ENCODE measurements around the gene COLEC12. TPM values are rescaled to one million over a fixed set of nuclear protein-coding genes. Genes with fewer than 3 reads are reported as not detected.

The COLEC12 gene
- polyA plus RNA-seq, 3 donors = 0.21 to 0.47 (median 0.35) TPM

- Histone ChIP-seq H2AFZ (ENCODE audit: insufficient read depth, low read depth, low read length, poor library complexity, severe bottlenecking) (no peak overlapping the region), H3K4me2 (replicated peaks; ENCODE audit: extremely low read depth, low read length, poor library complexity, severe bottlenecking) (no peak overlapping the region), H3K4me1 (ENCODE audit: control insufficient read depth in 1 of 2, insufficient read depth in 2 of 2, low read length in 2 of 2) (peaks cover 11 to 12% of the 10 kb centered on the region in 2 donors), H3K79me2 (ENCODE audit: insufficient read depth, low read length) (no peaks in the 10 kb centered on the region), H3K27me3 (ENCODE audit: control insufficient read depth in 2 of 2, insufficient read depth in 2 of 2, low read length in 2 of 2) (no peaks in the 10 kb centered on the region), H4K20me1 (ENCODE audit: insufficient read depth, low read length) (no peaks in the 10 kb centered on the region), H3K4me3 (replicated peaks in 1 of 3; ENCODE audit: low read depth in 2 of 3, low read length in 3 of 3) (no peak overlapping the region), H3K9me3 (replicated peaks in 1 of 2; ENCODE audit: control insufficient read depth in 1 of 2, insufficient read depth in 1 of 2, low read length in 2 of 2) (no peaks in the 10 kb centered on the region), H3K27ac (ENCODE audit: low read depth in 1 of 2, low read length in 2 of 2) (no peak overlapping the region), H3K9ac (ENCODE audit: insufficient read depth, low read length, poor library complexity, severe bottlenecking) (no peak overlapping the region), H3K36me3 (replicated peaks in 1 of 2; ENCODE audit: control insufficient read depth in 1 of 2, insufficient read depth in 2 of 2, low read length in 2 of 2) (no peaks in the 10 kb centered on the region)
- WGBS (ENCODE audit: insufficient coverage) = 83% methylated on average over 1 of the region's 2 CpGs
- intact Hi-C loops (cut with micrococcal nuclease) = no loop called here
- TF ChIP-seq, protein P1, sequence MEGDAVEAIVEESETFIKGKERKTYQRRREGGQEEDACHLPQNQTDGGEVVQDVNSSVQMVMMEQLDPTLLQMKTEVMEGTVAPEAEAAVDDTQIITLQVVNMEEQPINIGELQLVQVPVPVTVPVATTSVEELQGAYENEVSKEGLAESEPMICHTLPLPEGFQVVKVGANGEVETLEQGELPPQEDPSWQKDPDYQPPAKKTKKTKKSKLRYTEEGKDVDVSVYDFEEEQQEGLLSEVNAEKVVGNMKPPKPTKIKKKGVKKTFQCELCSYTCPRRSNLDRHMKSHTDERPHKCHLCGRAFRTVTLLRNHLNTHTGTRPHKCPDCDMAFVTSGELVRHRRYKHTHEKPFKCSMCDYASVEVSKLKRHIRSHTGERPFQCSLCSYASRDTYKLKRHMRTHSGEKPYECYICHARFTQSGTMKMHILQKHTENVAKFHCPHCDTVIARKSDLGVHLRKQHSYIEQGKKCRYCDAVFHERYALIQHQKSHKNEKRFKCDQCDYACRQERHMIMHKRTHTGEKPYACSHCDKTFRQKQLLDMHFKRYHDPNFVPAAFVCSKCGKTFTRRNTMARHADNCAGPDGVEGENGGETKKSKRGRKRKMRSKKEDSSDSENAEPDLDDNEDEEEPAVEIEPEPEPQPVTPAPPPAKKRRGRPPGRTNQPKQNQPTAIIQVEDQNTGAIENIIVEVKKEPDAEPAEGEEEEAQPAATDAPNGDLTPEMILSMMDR (IDR thresholded peaks at IDR 0.05) = no peak
- no peak overlapping the region for H3K4me3 Mint-ChIP-seq
- peaks cover 4 to 5% of the 10 kb centered on the region in 2 donors for H3K36me3 Mint-ChIP-seq
- H3K9me3 Mint-ChIP-seq = peaks cover 0 to 2% (median 0%) of the 10 kb centered on the region in 7 donors
- peaks cover 11% of the 10 kb centered on the region for H3K4me1 Mint-ChIP-seq
- no peak for DNase-seq
- peaks cover 0 to 2% (median 0%) of the 10 kb centered on the region in 3 donors for H3K27me3 Mint-ChIP-seq (ENCODE audit: low read depth in 3 of 3)
- H3K27ac Mint-ChIP-seq = no peak overlapping the region
These were observed 143.7 kb downstream of the COLEC12 start for GRCh38 chr18:356778-357177.

GRCh38 chr18:355678-356077 lies 144.8 kb downstream of the COLEC12 start:
- peaks cover 0 to 1% of the 10 kb centered on the region in 2 donors for H3K4me1 ChIP-seq (ENCODE audit: control insufficient read depth in 1 of 2, insufficient read depth in 2 of 2, low read length in 2 of 2)
- intact Hi-C loops (cut with micrococcal nuclease) = no loop called here
- DNase-seq = no peak
- H3K27ac ChIP-seq (ENCODE audit: low read depth in 1 of 2, low read length in 2 of 2) = no peak overlapping the region
- H3K4me1 Mint-ChIP-seq = peaks cover under 1% of the 10 kb centered on the region
- no peak overlapping the region for H3K4me3 ChIP-seq (replicated peaks in 1 of 3; ENCODE audit: low read depth in 2 of 3, low read length in 3 of 3)
- H3K4me2 ChIP-seq (replicated peaks; ENCODE audit: extremely low read depth, low read length, poor library complexity, severe bottlenecking) = no peak overlapping the region
- H3K36me3 Mint-ChIP-seq = peaks cover 0 to under 1% of the 10 kb centered on the region in 2 donors
- no peak overlapping the region for H3K4me3 Mint-ChIP-seq
- 100% methylated on average over 1 of the region's 4 CpGs for WGBS (ENCODE audit: insufficient coverage)
- H3K9me3 Mint-ChIP-seq = peaks cover 0 to 2% (median 0%) of the 10 kb centered on the region in 7 donors
- no peak overlapping the region for H2AFZ ChIP-seq (ENCODE audit: insufficient read depth, low read depth, low read length, poor library complexity, severe bottlenecking)
- no peak overlapping the region for H3K27ac Mint-ChIP-seq
- peaks cover 0 to 2% (median 0%) of the 10 kb centered on the region in 3 donors for H3K27me3 Mint-ChIP-seq (ENCODE audit: low read depth in 3 of 3)
- no peaks in the 10 kb centered on the region for H3K36me3 ChIP-seq (replicated peaks in 1 of 2; ENCODE audit: control insufficient read depth in 1 of 2, insufficient read depth in 2 of 2, low read length in 2 of 2)
- H3K9me3 ChIP-seq (replicated peaks in 1 of 2; ENCODE audit: control insufficient read depth in 1 of 2, insufficient read depth in 1 of 2, low read length in 2 of 2) = no peaks in the 10 kb centered on the region
- no peaks in the 10 kb centered on the region for H3K27me3 ChIP-seq (ENCODE audit: control insufficient read depth in 2 of 2, insufficient read depth in 2 of 2, low read length in 2 of 2)
- no peaks in the 10 kb centered on the region for H3K79me2 ChIP-seq (ENCODE audit: insufficient read depth, low read length)
- H4K20me1 ChIP-seq (ENCODE audit: insufficient read depth, low read length) = no peaks in the 10 kb centered on the region
- TF ChIP-seq, protein P1 (IDR thresholded peaks at IDR 0.05) = no peak
- no peak overlapping the region for H3K9ac ChIP-seq (ENCODE audit: insufficient read depth, low read length, poor library complexity, severe bottlenecking)

Measured in CD14-positive monocyte (primary cell).